GM23248 (cell line): Measurements from ENCODE around the gene SF3A1. TPM values are rescaled to one million over a fixed set of nuclear protein-coding genes. Genes with fewer than 3 reads are reported as not detected.

ENCODE experiments used
- DNase-seq: peaks from one replicate; pipeline ENCODE4 v3.0.0-alpha.2; 2015
- H2AFZ ChIP-seq: fragments of 200-600 bp; sonication (generic); 2 replicates; pipeline ENCODE4 v1.6.1; 2016; ENCODE audit warnings: antibody characterized with exemption
- H3F3A ChIP-seq: fragments of 200-600 bp; sonication (generic); 2 replicates; pipeline ENCODE4 v1.6.1; 2016; ENCODE audit warnings: mild to moderate bottlenecking, antibody characterized with exemption, mixed run types; ENCODE audit not compliant: insufficient read depth
- H3K27ac ChIP-seq: fragments of 200-600 bp; sonication (generic); 2 replicates; pipeline ENCODE4 v1.5.1; 2016; ENCODE audit warnings: mild to moderate bottlenecking
- H3K27me3 ChIP-seq: fragments of 200-600 bp; sonication (generic); replicated peaks from 2 replicates; pipeline ENCODE4 v1.6.1; 2016; ENCODE audit warnings: mild to moderate bottlenecking; ENCODE audit not compliant: insufficient read depth
- H3K36me3 ChIP-seq: fragments of 200-600 bp; sonication (generic); 2 replicates; pipeline ENCODE4 v1.6.1; 2016; ENCODE audit warnings: low read depth, mild to moderate bottlenecking
- H3K4me1 ChIP-seq: fragments of 200-600 bp; sonication (generic); 2 replicates; pipeline ENCODE4 v1.6.1; 2016; ENCODE audit warnings: mild to moderate bottlenecking; ENCODE audit not compliant: insufficient read depth
- H3K4me2 ChIP-seq: fragments of 200-600 bp; sonication (generic); one replicate; pipeline ENCODE4 v1.6.1; 2016; ENCODE audit warnings: mild to moderate bottlenecking; ENCODE audit not compliant: unreplicated experiment
- H3K4me3 ChIP-seq: fragments of 200-600 bp; sonication (generic); 2 replicates; pipeline ENCODE4 v1.5.1; 2016; ENCODE audit warnings: mild to moderate bottlenecking
- H3K79me2 ChIP-seq: fragments of 200-600 bp; sonication (generic); 2 replicates; pipeline ENCODE4 v1.6.1; 2016; ENCODE audit warnings: mild to moderate bottlenecking; ENCODE audit not compliant: insufficient read depth
- H3K9ac ChIP-seq: fragments of 200-600 bp; sonication (generic); 2 replicates; pipeline ENCODE4 v1.6.1; 2016; ENCODE audit warnings: mild to moderate bottlenecking
- H3K9me2 ChIP-seq: fragments of 200-600 bp; sonication (generic); 2 replicates; pipeline ENCODE4 v1.6.1; 2016; ENCODE audit warnings: mixed run types, mild to moderate bottlenecking, moderate library complexity; ENCODE audit not compliant: insufficient read depth
- H3K9me3 ChIP-seq: fragments of 200-600 bp; sonication (generic); one replicate; pipeline ENCODE4 v1.6.1; 2017; ENCODE audit warnings: low read depth
- H4K20me1 ChIP-seq: fragments of 200-600 bp; sonication (generic); 2 replicates; pipeline ENCODE4 v1.6.0; 2016; ENCODE audit not compliant: insufficient read depth
- EZH2 ChIP-seq: fragments of 200-600 bp; sonication (generic); IDR thresholded peaks from 2 replicates; pipeline ENCODE4 v1.6.1; 2018; ENCODE audit warnings: antibody characterized with exemption, mild to moderate bottlenecking; ENCODE audit not compliant: insufficient read depth, poor library complexity, severe bottlenecking
- EZH2phosphoT487 ChIP-seq: fragments of 200-600 bp; sonication (generic); IDR thresholded peaks from 2 replicates; pipeline ENCODE4 v1.6.1; 2018; ENCODE audit warnings: antibody characterized with exemption, moderate library complexity, mild to moderate bottlenecking, low read depth; ENCODE audit not compliant: insufficient read depth
- WGBS, 2 experiments: methylation state at CpG; one replicate each; pipeline ENCODE4 v1.1.6; 2015 to 2017; ENCODE audit warnings: low lambda C conversion rate in 2 of 2, low coverage in 1 of 2; ENCODE audit errors: missing lambda C conversion rate in 2 of 2; 5-methylcytosine and 5-hydroxymethylcytosine counted together
- in situ Hi-C: fragments of 300-500 bp; cut with MboI; formaldehyde crosslinking; loops from 2 replicates; pipeline ENCODE4 v1.15.0; 2020
- polyA plus RNA-seq: library from polyadenylated mRNA; unstranded; fragments of >200 nt; fragmentation: Nextera tagmentation; extraction: Ambion mirVana; gene quantifications from 2 replicates; pipeline ENCODE4 v1.2.1, GENCODE V29; 2016
- total RNA-seq: library from RNA; depleted of rRNA; stranded (reverse); fragments of >200 nt; shearing (Covaris generic); gene quantifications from 2 replicates; pipeline ENCODE4 v1.2.3, GENCODE V29; 2014

Gene SF3A1
- total and polyA plus RNA-seq, 2 experiments from 2014 or later = 12.9 to 75.0 TPM

DNA sequence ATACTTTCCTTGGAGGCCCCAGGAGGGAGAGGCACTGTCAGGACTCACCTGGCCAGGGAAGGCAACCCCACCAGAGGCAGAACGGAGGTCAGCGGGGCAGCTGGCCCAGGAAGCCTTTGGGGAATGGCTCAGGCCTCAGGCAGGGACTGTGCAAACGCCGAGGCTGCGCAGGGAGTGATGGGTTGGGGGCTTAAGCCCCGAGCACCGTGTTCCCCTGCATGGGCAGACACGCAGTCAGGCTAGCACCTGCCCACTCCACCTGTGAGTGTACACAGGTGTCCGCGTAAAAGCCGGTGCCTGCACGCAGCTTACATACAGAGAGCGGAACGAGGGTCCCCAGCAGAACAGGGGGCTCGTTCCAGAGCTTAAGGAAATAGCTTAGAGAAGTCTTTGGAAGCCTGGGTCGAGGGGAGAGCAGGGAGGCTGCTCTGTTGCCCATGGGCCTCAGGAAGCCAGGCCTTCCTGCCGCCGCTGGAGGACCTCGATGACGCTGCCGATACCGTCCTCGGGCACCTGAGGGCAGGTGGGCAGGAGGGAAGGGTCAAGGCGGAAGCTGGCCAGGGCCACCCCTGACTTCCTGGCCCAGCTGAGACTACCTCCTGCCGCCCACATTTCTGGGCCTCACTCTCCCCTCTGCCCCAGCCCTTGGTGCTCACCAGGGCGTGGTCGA lies 71.4 kb downstream of the SF3A1 start:
- Histone ChIP-seq H3F3A (0 out of 2 replicates have a peak, but pooled peaks cover under 1% of the 10 kb centered on the region), H3K4me1 (peaks cover 15% of the 10 kb centered on the region), H2AFZ (no peak overlapping the region), H3K9me2 (no peaks in the 10 kb centered on the region), H3K4me3 (no peak overlapping the region), H3K27ac (no peak overlapping the region), H3K27me3 (no peaks in the 10 kb centered on the region), H3K79me2 (no peaks in the 10 kb centered on the region), H3K9ac (no peak overlapping the region), H3K9me3 (no peaks in the 10 kb centered on the region), H3K36me3 (no peaks in the 10 kb centered on the region), H3K4me2 (no peak overlapping the region), H4K20me1 (no peaks in the 10 kb centered on the region)
- 89 to 92% methylated on average over 26 to 27 of the region's 27 CpGs for WGBS, 2 experiments
- no peak for DNase-seq
- TF ChIP-seq EZH2phosphoT487 (no peak), EZH2 (no peak)
- in situ Hi-C loops = loop anchor here (10.0 kb wide), 1 partner anchor 99 kb away; the partner anchor contains the start of gene RNF215

DNA sequence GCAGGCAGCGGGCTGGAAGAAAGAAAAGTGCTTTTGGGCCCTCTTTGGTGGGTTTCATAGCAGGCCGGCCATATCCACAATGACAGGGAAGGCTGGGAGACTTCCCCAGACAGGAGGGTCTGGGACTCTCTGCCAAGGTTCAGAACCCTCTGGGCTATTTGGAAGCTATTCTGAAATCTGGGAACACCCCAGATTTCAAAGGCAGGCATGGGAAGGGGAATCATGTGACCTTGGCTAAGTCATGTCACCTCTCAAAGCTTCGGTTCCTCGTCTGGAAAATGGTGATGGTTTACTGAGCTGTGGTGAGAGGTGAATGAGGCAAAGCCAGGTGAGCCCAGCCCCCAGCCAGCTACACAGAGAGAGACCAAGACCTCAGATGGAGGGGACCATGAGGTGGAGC lies 72.0 kb downstream of the SF3A1 start:
- Histone ChIP-seq H3K79me2 (no peaks in the 10 kb centered on the region), H3K4me3 (no peak overlapping the region), H3K9me3 (no peaks in the 10 kb centered on the region), H3K4me2 (no peak overlapping the region), H3K27ac (no peak overlapping the region), H3K9ac (no peak overlapping the region), H3K4me1 (peaks cover 17% of the 10 kb centered on the region), H3K36me3 (no peaks in the 10 kb centered on the region), H2AFZ (no peak overlapping the region), H3F3A (0 out of 2 replicates have a peak, but pooled peaks cover 5% of the 10 kb centered on the region), H3K27me3 (no peaks in the 10 kb centered on the region), H3K9me2 (no peaks in the 10 kb centered on the region), H4K20me1 (no peaks in the 10 kb centered on the region)
- DNase-seq = no peak
- WGBS, 2 experiments = 95 to 99% methylated on average over 4 of the region's 4 CpGs
- TF ChIP-seq EZH2 (no peak), EZH2phosphoT487 (no peak)
- in situ Hi-C loops = loop anchor here (10.0 kb wide), 1 partner anchor 100 kb away; the partner anchor contains the start of gene RNF215

DNA sequence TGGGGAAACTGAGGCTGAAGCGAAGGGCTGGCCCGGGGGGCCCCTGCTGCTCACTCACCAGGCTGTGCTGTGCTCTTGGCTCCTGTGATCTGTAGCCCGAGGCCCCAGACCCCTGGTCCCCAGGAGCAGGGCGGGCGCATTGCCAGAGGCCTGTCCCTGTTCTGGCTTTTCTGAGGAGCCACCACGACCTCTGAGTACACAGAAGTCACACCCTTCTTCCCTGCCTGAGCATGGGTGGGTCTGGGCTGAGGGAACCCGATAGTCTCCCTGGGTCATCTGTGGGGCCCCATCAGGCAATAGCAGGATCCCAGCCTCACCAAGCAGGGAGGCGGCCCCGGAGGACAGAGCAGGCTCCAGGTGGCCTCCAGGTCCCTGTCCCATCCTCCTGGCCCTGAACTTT lies 72.5 kb downstream of the SF3A1 start:
- H3F3A ChIP-seq = 0 out of 2 replicates have a peak, but pooled peaks cover 7% of the 10 kb centered on the region
- no peak for DNase-seq
- TF ChIP-seq EZH2 = no peak
- no peaks in the 10 kb centered on the region for H3K36me3 ChIP-seq
- no peak overlapping the region for H3K4me3 ChIP-seq
- no peaks in the 10 kb centered on the region for H3K27me3 ChIP-seq
- no peak overlapping the region for H3K27ac ChIP-seq
- in situ Hi-C loops = loop anchor here (10.0 kb wide), 1 partner anchor 101 kb away; the partner anchor contains the start of gene RNF215
- H4K20me1 ChIP-seq = no peaks in the 10 kb centered on the region
- no peak overlapping the region for H3K9ac ChIP-seq
- no peak overlapping the region for H3K4me2 ChIP-seq
- no peaks in the 10 kb centered on the region for H3K9me2 ChIP-seq
- peaks cover 20% of the 10 kb centered on the region for H3K4me1 ChIP-seq
- no peaks in the 10 kb centered on the region for H3K9me3 ChIP-seq
- H2AFZ ChIP-seq = no peak overlapping the region
- no peaks in the 10 kb centered on the region for H3K79me2 ChIP-seq
- WGBS, 2 experiments = 85 to 89% methylated on average over 8 to 9 of the region's 9 CpGs

DNA sequence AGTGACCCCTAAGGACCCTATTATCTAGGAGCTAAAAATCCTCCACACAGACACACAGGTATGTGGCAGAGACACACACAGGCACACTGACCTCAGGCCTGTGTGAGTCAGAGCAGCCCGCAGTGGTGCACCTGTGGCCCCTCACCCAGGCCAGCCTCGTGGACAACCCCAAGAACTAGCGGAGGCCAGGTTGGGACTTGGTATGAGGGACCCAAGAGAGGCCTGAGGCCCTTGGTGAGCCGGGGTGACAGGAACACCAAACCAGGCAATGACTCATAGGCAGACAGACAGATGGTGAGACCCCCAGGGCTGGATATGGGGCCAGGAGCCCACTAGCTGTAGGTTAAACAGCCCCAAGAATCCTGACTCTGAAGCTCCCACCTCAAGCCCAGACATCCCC lies 73.4 kb downstream of the SF3A1 start:
- Histone ChIP-seq H3K4me3 (no peak overlapping the region), H2AFZ (no peak overlapping the region), H3K9me2 (no peaks in the 10 kb centered on the region), H3K9me3 (no peaks in the 10 kb centered on the region), H3K36me3 (no peaks in the 10 kb centered on the region), H3K27ac (no peak overlapping the region), H3K79me2 (no peaks in the 10 kb centered on the region), H4K20me1 (no peaks in the 10 kb centered on the region), H3K9ac (no peak overlapping the region), H3K4me1 (peaks cover 24% of the 10 kb centered on the region), H3K27me3 (no peaks in the 10 kb centered on the region), H3F3A (peaks cover 15% of the 10 kb centered on the region), H3K4me2 (no peak overlapping the region)
- TF ChIP-seq EZH2 (no peak), EZH2phosphoT487 (no peak)
- DNase-seq = no peak
- WGBS, 2 experiments = 87 to 94% methylated on average over 4 of the region's 4 CpGs
- in situ Hi-C loops = loop anchor here (10.0 kb wide), 1 partner anchor 101 kb away; the partner anchor contains the start of gene RNF215
